Measurements from ENCODE around the gene PARVB.

Gene PARVB

GRCh38 chr22:44187652-44188230, 163.6 kb downstream of the PARVB start:
- no peak for FAIRE-seq

DNA sequence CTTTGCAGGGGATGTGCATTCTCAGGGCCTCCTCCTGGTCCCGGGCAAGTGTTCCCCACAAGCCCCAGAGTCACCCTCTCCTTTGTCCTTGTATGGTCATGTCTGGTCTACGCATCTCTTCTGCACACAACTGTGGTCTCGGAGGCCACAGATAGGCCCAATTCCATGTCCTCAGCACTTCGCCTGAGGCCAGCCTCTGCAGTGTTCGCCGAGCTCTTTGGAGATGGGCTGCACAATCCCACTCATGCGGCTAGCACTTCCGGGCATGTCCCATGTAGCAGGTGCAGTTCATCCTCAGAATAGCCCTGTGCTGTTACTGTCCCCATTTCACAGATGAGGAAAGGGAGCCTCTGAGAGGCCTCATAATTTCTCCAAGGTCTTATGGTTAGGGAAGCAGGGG, 164.2 kb downstream of the PARVB start:
- no peak for FAIRE-seq

GRCh38 chr22:44188986-44189630, 165.0 kb downstream of the PARVB start:
- no peak for FAIRE-seq

DNA sequence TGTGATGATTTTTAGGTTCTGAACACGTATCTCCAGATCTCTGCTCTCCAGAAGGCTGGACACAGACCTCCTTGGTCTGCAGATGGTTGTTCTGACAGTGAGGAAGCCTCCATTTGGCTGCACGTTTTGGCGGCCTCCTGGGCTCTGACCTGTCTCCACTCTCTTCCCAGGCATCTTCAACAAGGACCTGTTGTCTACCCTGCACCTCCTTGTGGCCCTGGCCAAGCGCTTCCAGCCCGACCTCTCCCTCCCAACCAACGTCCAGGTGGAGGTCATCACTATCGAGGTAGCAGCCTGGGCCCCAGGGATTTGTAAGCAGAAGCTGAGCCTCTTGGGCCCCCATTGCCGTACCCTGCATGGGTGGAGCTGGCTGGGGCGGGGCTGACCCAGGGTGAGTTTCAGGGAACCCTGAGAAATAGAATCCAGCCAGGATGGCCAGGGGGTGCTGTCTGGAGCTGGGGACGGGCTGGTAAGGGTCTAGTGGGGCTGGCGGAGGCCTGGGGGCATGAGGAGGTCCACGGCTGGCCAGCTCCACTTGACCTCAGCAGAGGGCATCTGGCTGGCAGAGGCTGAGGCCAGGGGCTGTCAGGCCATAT, 166.4 kb downstream of the PARVB start:
- FAIRE-seq = no peak

DNA sequence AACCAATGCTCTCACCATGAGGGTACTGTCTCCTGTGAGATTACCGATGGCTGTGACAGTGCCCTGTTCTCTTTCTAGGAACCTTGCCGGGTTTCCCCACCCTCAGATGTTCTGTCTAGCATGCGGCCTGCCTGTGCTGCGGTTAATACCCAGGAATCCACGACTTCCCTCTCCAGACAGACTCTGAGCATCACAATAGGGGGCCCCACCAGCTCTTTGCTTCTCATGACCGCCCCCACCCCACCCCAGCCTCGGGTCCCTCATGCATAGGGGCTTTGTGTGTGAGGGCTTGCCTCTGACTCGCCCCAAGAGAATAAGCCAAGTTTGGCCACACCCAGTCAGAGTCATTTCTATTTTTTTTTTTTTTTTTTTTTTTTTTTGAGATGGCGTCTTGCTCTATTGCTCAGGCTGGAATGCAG, 166.9 kb downstream of the PARVB start:
- no peak for FAIRE-seq

DNA sequence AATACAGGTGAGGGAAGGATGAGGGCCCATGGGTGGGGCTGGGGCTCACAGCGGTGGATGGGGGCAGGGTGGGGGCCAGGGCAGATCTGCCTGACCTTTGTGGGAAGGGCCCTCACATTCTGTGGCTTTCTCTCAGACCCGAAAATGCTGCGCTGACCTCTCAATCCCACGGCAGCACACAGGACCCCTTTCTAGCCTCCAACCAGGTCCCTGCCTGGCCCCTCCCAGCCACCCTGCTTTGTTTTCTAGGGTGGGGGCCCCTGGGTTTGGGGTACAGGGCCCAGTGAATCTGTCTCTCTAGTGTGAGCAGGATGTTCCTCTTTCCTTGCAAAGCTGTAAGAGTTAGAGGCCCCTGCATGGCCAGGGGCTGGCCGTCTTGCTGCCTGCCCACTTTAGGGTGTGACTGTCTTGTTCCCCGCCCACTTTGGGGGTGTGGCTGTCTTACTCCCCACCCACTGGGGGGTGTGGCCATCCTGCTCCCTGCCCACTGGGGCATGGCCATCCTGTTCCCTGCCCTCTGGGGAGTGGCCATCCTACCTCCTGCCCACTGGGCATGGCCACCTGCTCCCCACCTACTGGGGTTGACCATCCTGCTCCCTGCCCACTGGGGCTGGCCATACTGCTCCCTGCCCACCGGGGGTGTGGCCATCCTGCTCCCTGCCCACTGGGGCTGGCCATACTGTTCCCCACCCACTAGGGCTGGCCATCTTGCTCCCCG, 168.2 kb downstream of the PARVB start:
- FAIRE-seq = no peak

- FAIRE-seq = no peak
Observed at GRCh38 chr22:44192816-44193534, 168.9 kb downstream of the PARVB start.

GRCh38 chr22:44193535-44193891, 169.4 kb downstream of the PARVB start:
- FAIRE-seq = no peak

DNA sequence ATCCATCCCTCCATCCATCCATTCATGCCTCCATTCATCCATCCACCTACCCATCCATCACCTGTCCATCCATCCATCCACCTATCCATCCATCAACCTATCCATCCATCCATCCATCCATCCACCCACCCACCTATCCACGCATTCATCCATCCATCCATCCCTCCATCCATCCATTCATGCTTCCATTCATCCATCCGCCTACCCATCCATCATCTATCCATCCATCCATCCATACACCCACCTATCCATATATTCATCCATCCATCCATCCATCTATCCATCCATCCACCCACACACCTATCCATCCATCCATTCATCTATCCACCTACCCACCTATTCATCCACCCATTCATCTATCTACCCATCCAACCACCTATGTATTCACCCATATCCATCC, 170.5 kb downstream of the PARVB start:
- no peak for FAIRE-seq

GRCh38 chr22:44195189-44195871, 171.2 kb downstream of the PARVB start:
- no peak for FAIRE-seq

DNA sequence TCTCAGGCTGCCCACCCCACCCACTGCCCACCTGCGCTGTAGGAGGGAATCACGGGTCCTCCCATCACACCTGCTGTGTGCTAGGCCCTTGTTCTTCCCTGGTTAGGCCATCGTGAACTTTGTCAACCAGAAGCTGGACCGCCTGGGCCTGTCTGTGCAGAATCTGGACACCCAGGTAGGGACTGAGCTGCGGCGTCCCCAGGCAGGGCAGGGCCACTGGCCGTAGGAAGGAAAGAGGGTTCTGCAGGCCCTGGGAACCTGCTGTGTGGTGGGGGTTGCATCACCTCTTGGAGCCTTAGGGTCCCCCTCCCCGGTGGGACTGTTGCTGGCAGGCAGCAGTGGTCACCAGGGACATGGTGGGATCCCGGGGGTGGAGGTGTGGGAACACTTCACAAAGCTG, 172.1 kb downstream of the PARVB start:
- FAIRE-seq = no peak

DNA sequence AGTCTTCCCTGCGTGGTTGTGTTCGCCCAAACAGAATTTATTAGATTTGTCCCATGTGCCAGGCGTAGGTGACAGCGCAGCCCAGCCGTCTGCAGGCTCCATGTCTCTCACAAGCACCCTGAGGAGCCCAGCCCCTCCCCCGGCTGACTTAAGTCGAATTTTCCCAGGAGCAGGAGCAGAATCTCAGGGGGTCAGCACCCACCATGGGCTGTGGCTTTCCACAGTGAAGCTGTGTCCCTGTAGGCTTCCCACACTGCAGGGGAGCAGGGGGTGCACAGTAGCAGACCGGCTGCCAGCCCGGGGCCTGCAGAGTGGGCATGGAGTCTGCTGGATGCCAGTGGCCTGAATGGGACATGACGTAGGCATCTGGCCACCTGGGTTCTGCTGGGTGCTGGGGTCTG, 172.6 kb downstream of the PARVB start:
- FAIRE-seq = no peak

DNA sequence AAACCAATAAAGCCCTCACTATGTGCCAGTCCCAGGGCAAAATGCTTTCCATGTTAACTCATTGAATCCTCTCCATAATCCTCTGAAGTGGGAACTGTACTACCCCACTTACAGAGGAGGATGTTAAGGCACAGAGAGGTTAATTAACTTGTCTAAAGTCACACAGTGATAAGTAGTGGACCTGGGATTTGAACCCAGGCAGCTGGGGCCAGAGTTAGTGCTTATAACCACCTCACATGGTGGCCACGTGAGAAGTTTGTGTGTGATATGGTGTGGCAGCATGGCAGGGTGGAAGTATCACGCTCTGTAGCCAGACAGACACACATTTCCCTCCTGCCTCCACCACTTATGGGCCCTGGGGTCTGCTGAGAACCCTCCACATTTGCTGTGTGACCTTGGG, 173.2 kb downstream of the PARVB start:
- no peak for FAIRE-seq

- no peak for FAIRE-seq
Observed at GRCh38 chr22:44199164-44199563, 175.1 kb downstream of the PARVB start.

DNA sequence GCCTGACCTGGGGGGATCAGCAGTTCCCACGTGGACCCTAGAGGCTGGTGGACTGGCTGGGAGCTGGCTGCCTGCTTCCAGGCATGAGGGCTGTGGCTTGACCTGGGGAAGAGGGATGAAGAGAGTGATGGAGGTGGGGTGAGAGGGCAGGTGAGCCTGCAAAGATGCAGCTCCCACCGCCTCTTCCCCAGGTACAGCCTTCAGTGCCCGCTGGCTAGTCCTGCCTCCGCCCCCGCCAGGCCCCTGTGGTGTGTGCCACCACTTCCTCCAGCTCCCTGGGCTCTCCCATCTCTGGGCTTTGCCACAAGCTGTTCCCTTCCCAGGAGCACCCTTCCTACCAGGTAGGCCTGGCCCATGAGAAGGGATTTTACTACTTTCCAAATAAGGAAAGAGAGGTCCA, 175.8 kb downstream of the PARVB start:
- FAIRE-seq = no peak

DNA sequence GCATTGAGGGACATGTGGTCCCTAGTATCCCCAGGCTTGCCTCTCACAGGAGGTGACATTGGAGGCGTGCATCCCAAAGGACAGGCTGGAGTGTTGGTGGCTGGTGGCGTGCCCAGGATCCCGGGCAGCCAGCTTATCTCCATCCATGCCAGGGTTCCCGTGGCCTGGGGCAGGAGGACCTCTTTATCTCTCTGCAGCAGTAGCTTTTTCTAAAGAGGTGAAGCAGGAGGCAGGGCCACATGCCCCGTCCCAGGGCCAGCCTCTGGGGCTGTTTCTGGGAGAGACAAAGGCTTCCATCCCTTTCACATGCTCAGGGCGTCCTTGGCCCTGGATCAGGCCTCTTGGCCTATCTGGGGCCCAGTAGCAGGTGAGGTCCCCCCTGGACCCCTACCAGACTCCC, 176.3 kb downstream of the PARVB start:
- no peak for FAIRE-seq

GRCh38 chr22:44200855-44201550, 176.9 kb downstream of the PARVB start:
- no peak for FAIRE-seq

GRCh38 chr22:44201665-44202064, 177.6 kb downstream of the PARVB start:
- no peak for FAIRE-seq

- no peak for FAIRE-seq
Observed at GRCh38 chr22:44202261-44202789, 178.2 kb downstream of the PARVB start.

- FAIRE-seq = no peak
Observed at GRCh38 chr22:44203203-44203602, 179.1 kb downstream of the PARVB start.

DNA sequence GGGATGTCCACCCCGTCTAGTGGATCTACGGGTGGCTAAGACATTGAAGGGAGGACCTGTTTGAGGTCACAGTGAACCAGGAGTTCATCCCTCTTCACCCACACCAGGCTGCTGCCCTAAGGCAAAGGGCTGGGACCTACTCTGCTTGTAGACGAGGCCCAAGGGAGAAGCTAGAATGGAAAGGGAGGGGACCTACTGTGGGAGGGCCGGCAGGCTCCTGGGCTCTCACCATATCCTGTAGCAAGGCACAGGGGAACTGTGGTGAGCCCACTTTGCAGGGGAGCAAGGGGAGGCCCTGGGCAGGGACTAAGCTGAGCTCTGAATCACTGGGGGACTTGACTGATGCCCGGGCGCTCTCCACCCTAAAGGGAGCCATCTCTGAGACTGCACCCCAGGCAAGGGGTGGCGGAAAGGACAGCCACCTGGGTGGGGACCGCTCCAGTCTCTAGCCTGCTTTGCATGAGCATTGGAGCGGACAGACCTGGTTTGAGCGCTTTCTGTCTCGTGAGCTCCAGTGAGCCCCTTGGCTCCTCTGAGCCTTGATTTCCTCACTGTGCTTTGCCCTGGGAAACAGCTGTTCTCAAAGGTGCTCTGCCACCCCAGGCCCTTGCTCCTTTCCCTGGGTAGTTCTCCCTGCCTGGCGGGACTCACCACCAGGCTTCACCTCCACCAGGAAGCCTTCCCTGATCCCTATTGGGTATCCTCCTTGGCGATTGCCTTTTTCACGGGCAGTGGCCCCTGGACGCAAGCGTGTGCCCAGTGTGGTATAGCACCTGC, 180.8 kb downstream of the PARVB start:
- FAIRE-seq = no peak

Data from colon (tissue), 2 donors.